ENCODE data around the gene C2CD5. TPM values are rescaled to one million over a fixed set of nuclear protein-coding genes. Genes with fewer than 3 reads are reported as not detected.
"Not testable (repeated sequence)": the region's sequence is repeated elsewhere in the genome, so short reads cannot be mapped to it uniquely, and the experiment has no call there.

C2CD5 gene
- total and polyA plus RNA-seq, 7 donors, result 2.5 to 13.4 (median 5.9) TPM

DNA sequence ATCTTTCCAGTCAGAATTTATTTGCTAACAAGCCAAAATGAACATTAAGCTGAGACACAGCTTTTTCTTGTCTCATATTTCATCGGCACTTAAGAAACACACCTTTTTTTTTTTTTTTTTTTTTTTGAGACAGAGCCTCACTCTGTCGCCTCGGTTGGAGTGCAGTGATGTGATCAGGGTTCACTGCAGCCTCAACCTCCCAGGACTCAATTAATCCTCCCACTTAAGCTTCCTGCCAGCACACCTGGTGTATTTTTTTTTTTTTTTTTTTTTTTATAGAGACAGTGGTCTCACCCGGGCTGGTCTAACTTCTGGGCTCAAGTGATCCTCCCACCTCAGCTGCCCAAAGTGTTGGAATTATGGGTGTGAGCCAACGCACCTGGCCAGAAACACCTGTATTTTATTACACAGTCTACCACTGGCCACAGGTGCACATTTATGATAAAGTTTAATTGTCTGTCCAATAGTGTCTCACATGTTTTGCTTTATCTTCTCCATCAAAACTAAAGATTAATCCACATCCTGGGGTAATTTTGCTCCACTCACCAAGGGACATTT lies 62.7 kb downstream of the C2CD5 start:
- Histone ChIP-seq H3K4me1 (no peaks in the 10 kb centered on the region), H3K27me3 (ENCODE audit: insufficient read depth in 3 of 3, low read length in 2 of 3) (no peaks in the 10 kb centered on the region), H3K27ac (no peak overlapping the region), H3K36me3 (ENCODE audit: insufficient read depth in 1 of 2, low read depth in 1 of 2) (peaks cover 0 to 78% of the 10 kb centered on the region in 2 donors), H3K9me3 (no peaks in the 10 kb centered on the region), H3K4me3 (no peak overlapping the region)
- intact Hi-C loops (cut with DNase I), result no loop called here
- TF ChIP-seq, protein P1, sequence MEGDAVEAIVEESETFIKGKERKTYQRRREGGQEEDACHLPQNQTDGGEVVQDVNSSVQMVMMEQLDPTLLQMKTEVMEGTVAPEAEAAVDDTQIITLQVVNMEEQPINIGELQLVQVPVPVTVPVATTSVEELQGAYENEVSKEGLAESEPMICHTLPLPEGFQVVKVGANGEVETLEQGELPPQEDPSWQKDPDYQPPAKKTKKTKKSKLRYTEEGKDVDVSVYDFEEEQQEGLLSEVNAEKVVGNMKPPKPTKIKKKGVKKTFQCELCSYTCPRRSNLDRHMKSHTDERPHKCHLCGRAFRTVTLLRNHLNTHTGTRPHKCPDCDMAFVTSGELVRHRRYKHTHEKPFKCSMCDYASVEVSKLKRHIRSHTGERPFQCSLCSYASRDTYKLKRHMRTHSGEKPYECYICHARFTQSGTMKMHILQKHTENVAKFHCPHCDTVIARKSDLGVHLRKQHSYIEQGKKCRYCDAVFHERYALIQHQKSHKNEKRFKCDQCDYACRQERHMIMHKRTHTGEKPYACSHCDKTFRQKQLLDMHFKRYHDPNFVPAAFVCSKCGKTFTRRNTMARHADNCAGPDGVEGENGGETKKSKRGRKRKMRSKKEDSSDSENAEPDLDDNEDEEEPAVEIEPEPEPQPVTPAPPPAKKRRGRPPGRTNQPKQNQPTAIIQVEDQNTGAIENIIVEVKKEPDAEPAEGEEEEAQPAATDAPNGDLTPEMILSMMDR (IDR thresholded peaks at IDR 0.05), result no peak
- DNase-seq, result no peak
- 78 to 90% (median 80%) methylated on average over 5 of the region's 5 CpGs for WGBS, 3 donors
- ATAC-seq, result no peak

DNA sequence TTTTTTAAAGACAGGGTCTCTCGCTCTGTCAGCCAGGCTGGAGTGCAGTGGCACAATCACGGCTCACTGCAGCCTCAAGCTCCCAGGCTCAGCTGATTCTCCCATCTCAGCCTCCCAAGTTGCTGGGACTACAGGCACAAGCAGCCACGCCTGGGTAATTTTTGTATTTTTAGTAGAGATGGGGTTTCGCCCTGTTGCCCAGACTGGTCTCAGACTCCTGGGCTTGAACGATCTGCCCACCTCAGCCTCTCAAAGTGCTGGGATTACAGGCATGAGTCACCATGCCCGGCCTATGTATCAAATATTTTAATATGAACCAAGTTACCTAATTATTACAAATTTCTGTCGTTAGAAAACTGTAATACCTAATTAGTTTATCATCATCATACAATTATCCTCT lies 63.5 kb downstream of the C2CD5 start:
- peaks cover 0 to 72% of the 10 kb centered on the region in 2 donors for H3K36me3 ChIP-seq (ENCODE audit: insufficient read depth in 1 of 2, low read depth in 1 of 2)
- intact Hi-C loops (cut with DNase I); DNase-seq; H3K4me1 ChIP-seq; H3K9me3 ChIP-seq; H3K27me3 ChIP-seq (ENCODE audit: insufficient read depth in 3 of 3, low read length in 2 of 3); ATAC-seq; H3K4me3 ChIP-seq; H3K27ac ChIP-seq: not testable (repeated sequence)
- 92 to 94% (median 93%) methylated on average over 7 of the region's 7 CpGs for WGBS, 3 donors

DNA sequence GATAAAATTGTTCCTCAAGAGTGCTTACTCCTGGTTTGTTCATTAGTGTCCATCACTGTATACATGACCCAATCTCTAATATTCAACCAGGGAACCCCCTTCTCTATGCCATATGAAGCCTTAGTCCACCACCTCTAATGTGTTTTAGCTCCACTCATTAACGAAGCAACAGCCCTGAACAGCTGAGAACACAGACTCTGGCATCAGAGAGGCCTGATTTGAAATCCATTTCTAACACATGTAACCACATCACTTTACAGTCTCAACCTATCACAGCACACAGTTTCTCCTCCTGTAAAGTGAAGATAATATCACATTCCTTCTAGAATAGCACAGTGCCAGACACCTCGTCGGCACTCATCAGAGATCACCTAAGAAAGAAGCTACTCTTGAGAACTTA lies 64.3 kb downstream of the C2CD5 start:
- Histone ChIP-seq H3K9me3 (no peaks in the 10 kb centered on the region), H3K4me3 (no peak overlapping the region), H3K27ac (no peak overlapping the region), H3K36me3 (ENCODE audit: insufficient read depth in 1 of 2, low read depth in 1 of 2) (peaks cover 0 to 64% of the 10 kb centered on the region in 2 donors), H3K4me1 (no peaks in the 10 kb centered on the region), H3K27me3 (ENCODE audit: insufficient read depth in 3 of 3, low read length in 2 of 3) (no peaks in the 10 kb centered on the region)
- 78 to 94% (median 78%) methylated on average over 3 of the region's 3 CpGs for WGBS, 3 donors
- DNase-seq (no peak), ATAC-seq (no peak)
- TF ChIP-seq, protein P1 (IDR thresholded peaks at IDR 0.05), result no peak
- intact Hi-C loops (cut with DNase I), result no loop called here

DNA sequence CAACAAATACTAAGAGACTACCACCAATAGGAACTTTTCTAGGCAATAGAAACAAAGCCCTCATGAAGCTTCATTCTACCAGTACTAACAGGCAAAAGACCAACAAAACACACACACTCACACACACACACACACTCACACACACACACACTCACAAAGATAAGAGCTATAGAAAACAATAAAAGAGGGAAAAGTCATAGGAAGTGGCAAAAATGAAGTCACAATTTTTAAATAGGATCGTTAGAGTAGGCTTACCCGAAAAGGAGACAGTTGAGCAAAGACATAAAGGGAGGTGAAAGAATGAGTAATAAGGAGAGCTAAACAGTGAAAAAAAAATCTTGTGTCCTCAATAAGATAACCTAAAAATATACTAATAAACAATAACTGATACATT lies 66.5 kb downstream of the C2CD5 start:
- no peaks in the 10 kb centered on the region for H3K27me3 ChIP-seq (ENCODE audit: insufficient read depth in 3 of 3, low read length in 2 of 3)
- peaks cover 0 to 63% of the 10 kb centered on the region in 2 donors for H3K36me3 ChIP-seq (ENCODE audit: insufficient read depth in 1 of 2, low read depth in 1 of 2)
- ATAC-seq (no peak), DNase-seq (no peak)
- no peaks in the 10 kb centered on the region for H3K4me1 ChIP-seq
- H3K27ac ChIP-seq, result no peak overlapping the region
- H3K4me3 ChIP-seq, result no peak overlapping the region
- intact Hi-C loops (cut with DNase I), result no loop called here
- 78 to 87% (median 85%) methylated on average over 2 of the region's 2 CpGs for WGBS, 3 donors
- H3K9me3 ChIP-seq, result no peaks in the 10 kb centered on the region
- TF ChIP-seq, protein P1 (IDR thresholded peaks at IDR 0.05), result no peak

DNA sequence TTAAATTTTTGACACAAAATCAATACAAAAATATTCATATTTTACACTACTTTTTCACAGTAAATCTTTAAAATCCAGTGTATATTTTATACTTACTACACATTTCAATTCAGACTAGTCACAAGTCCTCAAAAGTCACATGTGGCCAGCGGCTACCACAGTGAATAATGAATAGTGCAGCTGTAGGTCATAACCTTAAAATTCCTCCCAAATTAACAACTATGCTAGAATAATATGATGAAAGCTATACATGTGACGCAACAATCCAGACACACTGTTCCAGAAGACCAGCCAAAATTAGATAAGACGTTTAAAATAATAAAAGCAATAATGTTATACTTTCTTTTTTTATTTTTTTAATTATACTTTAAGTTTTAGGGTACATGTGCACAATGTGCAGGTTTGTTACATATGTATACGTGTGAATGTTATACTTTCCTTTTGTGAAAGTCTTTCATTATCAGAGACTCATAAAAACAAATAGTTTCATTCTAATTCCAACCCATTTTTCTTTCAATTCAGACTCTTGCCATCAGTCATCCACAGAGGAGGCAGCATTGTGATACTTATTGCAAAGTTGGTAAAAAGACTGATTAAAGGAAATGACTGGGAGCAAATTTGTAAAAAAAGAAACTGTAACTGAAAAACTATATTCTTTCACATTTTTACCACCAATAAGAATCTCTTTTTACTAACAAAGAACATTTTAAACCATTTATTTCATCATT lies 67.0 kb downstream of the C2CD5 start:
- Histone ChIP-seq H3K27ac (no peak overlapping the region), H3K36me3 (ENCODE audit: insufficient read depth in 1 of 2, low read depth in 1 of 2) (peaks cover 0 to 63% of the 10 kb centered on the region in 2 donors), H3K9me3 (no peaks in the 10 kb centered on the region), H3K27me3 (ENCODE audit: insufficient read depth in 3 of 3, low read length in 2 of 3) (no peaks in the 10 kb centered on the region), H3K4me3 (no peak overlapping the region), H3K4me1 (no peaks in the 10 kb centered on the region)
- WGBS, 3 donors, result 66 to 71% (median 68%) methylated on average over 4 of the region's 4 CpGs
- TF ChIP-seq, protein P1 (IDR thresholded peaks at IDR 0.05), result no peak
- intact Hi-C loops (cut with DNase I), result no loop called here
- ATAC-seq (no peak), DNase-seq (no peak)
